Subcutaneous adipose tissue (tissue), 4 donors: Measurements from ENCODE around the gene RNLS. TPM values are rescaled to one million over a fixed set of nuclear protein-coding genes. Genes with fewer than 3 reads are reported as not detected.

Experiments used
- total RNA-seq, 4 donors: library from RNA; depleted of rRNA; stranded (reverse); fragments of >200 nt; gene quantifications; one replicate each; pipeline ENCODE4 v1.1.0, GENCODE V29; 2016
- TF ChIP-seq, protein P1 (sequence below): fragments of 450-650 bp; IDR thresholded peaks from one replicate; pipeline ENCODE4 v1.5.1; 2016; ENCODE audit warnings: low read depth, mild to moderate bottlenecking, control low read depth, antibody characterized with exemption, moderate library complexity

The RNLS gene
- total RNA-seq, 4 donors from 2014 or later = 14.1 to 27.7 (median 23.1) TPM

- TF ChIP-seq, protein P1, sequence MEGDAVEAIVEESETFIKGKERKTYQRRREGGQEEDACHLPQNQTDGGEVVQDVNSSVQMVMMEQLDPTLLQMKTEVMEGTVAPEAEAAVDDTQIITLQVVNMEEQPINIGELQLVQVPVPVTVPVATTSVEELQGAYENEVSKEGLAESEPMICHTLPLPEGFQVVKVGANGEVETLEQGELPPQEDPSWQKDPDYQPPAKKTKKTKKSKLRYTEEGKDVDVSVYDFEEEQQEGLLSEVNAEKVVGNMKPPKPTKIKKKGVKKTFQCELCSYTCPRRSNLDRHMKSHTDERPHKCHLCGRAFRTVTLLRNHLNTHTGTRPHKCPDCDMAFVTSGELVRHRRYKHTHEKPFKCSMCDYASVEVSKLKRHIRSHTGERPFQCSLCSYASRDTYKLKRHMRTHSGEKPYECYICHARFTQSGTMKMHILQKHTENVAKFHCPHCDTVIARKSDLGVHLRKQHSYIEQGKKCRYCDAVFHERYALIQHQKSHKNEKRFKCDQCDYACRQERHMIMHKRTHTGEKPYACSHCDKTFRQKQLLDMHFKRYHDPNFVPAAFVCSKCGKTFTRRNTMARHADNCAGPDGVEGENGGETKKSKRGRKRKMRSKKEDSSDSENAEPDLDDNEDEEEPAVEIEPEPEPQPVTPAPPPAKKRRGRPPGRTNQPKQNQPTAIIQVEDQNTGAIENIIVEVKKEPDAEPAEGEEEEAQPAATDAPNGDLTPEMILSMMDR = no peak
Observed at GRCh38 chr10:88312855-88313254, 270.3 kb downstream of the RNLS start.

DNA sequence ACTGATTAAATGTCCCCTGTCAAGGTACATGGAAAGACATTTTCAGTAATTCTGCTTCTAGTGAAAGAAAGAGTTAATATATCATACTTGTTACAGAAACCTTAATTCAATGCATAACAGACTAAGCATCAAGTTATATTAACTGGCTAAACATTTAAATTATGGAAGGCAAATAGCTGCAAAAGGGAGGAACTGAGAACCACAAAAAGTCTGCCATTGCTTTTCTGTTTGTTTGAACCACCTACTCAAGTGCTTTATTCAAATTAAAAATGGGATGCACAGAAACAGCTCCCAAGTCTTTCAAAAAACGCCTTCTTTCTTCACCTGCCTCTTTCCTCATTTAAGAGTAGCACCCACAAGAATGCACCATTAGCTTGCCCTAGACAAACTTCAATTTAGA lies 271.9 kb downstream of the RNLS start:
- TF ChIP-seq, protein P1 = no peak

DNA sequence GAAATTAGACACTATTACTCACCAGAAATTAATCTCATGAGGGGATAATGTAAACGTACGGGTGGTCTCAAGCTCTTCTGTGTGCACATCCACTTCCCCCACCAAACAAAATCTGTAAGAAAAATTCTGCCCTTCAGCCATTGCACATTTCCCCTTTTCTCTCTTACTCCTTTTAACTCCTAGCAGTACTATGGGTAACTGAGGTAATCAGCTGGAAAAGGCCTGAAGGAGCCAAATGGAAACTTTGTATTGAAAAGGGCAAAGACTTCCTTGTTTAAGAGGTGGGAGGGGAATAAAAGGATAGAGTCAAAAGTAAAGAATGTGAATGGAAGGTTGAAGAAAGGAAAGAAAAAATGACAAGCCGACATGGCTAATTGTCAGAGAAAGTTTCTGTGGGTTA lies 273.8 kb downstream of the RNLS start:
- TF ChIP-seq, protein P1 = no peak

GRCh38 chr10:88299787-88300186 lies 283.3 kb downstream of the RNLS start:
- TF ChIP-seq, protein P1 = no peak

DNA sequence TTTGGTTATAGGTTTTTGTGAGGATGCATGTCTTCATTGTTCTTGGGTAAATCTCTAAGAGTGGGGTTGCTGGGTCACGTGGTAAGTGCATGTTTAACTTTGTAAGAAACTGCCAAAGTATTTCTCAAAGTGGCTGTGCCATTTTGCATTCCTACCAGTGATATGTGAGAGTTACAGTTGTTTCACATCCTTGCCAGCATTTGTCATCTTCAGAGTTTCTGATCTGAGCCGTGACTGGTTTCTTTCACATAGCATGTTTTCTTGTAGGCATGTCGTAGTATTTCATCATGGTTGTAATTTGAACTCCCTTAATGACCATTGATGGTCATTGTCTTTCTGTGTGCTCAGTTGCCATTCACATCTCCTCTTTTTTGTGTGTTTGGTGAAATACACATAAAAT lies 286.0 kb downstream of the RNLS start:
- TF ChIP-seq, protein P1 = no peak

GRCh38 chr10:88293651-88294230 lies 289.4 kb downstream of the RNLS start:
- TF ChIP-seq, protein P1 = no peak

DNA sequence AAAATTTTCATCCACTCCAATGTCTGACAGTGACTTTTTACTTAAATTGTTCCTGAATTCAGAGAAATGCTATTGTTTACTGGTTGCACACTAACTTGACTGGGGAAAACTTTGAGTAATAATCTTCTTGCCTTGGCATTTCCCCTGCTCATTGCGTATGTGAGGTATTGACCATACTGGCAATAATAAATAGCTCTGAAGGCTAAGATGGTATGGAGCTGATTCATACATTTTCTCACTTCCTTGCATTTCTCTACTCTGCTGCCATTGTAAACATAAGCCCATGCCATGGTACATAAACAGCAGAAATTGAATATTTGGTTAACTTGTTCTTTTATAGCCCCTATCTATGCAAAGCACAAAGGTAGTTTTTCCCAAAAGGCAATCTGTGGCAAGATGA lies 290.0 kb downstream of the RNLS start:
- TF ChIP-seq, protein P1 = no peak
